Activated naive CD8-positive, alpha-beta T cell treated with anti-CD3 and anti-CD28 coated beads, Interleukin-2, amount 50 U/mL, for 16 hours (primary cell): ENCODE results near the gene ZNF76.

Experiments used
- DNase-seq: peaks from one replicate; pipeline ENCODE4 v3.0.0-alpha.2; 2020; ENCODE audit warnings: low read depth, low spot score

The ZNF76 gene

DNA sequence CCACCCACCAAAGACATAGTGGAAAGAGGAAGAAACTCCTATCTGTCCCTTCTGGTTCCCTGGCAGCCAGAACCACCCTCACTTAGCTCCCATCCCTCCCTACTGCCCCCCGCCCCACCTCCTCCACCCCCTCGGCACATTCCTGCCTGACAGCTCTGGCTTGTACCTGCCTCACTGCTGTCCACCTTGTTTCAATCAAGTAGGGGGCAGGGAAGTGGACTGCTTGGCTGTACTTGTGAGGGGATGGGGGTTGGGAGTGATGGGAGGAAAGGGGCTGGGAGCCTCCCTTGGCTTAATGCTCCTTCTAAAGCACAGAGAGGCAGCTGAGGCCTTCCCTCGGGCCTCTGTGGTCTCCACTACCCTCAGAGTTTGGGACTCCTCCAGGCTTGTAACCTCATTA is 22.1 kb upstream of the ZNF76 start:
- DNase-seq = no peak

DNA sequence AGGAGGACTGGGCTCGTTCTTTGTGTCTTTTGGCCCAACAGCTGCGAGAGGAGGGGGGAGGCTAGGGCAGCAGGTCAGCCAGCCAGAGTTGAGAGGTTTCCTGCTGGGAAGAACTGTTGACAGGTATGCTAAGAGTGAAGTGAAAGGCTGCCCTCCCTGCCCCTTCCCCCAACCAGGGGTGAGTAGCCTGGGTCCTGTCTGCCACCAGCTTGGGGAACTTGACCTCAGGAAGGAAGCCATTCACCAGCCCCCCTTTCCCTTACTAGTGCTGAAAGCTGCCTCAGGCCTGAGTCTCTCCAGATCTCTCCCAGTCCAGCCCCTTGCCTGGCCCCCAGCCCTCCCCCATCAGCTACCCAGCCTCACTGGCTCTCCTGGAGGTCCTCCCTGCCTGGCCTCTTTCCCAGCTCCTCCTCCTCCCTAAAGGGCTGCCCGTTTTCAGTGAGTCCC is 20.7 kb upstream of the ZNF76 start:
- no peak for DNase-seq

DNA sequence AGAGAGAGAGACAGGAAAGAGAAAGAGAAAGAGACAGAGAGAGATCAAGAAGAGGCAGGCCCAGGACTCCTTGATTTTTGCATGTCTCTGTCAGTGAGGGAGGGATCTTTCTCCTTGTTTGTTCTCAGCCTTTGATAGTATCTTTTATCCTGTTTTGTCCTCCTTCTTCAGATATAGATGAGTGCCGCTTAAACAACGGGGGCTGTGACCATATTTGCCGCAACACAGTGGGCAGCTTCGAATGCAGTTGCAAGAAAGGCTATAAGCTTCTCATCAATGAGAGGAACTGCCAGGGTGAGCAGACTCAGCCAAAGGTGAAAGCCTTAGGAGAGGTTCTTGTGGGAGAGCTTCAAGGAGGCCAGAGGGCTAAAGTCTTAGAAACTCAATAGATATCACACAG is 20.0 kb upstream of the ZNF76 start:
- DNase-seq = no peak

- peak; percentile 50 for DNase-seq
Measured at GRCh38 chr6:35240838-35241801, 18.4 kb upstream of the ZNF76 start.

GRCh38 chr6:35242486-35242885 is 17.0 kb upstream of the ZNF76 start:
- no peak for DNase-seq

DNA sequence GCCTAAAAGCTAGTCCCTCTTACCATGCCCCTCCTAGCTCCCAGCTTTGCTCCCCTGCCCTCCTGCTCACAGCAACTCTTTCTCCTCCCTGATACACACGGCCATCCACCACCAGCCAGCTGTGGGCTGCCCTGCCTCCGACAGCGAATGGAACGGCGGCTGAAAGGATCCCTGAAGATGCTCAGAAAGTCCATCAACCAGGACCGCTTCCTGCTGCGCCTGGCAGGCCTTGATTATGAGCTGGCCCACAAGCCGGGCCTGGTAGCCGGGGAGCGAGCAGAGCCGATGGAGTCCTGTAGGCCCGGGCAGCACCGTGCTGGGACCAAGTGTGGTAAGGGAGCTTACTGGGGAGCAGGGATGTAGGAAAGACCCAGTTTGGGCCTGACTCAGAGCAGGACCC is 16.6 kb upstream of the ZNF76 start:
- no peak for DNase-seq

DNA sequence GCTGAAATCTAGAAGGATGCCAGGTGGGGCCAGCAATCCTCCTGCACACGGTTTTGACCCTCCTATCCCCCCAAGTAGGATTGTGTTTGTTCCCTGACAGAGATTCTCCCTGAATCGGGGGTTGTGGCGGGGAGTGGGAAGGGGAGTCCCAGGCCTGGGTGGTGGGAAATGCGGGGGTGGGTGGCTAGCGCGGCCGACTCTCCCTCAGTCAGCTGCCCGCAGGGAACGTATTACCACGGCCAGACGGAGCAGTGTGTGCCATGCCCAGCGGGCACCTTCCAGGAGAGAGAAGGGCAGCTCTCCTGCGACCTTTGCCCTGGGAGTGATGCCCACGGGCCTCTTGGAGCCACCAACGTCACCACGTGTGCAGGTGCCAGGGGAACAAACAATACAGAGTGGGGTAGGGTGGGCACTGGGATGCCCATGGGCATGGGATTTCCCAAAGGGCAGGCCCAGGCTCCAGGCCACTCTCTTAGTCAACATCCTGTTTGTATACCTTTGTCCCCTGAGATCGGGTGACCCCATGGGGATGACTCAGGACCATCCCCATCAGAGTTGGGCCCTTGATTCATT is 16.1 kb upstream of the ZNF76 start:
- no peak for DNase-seq

DNA sequence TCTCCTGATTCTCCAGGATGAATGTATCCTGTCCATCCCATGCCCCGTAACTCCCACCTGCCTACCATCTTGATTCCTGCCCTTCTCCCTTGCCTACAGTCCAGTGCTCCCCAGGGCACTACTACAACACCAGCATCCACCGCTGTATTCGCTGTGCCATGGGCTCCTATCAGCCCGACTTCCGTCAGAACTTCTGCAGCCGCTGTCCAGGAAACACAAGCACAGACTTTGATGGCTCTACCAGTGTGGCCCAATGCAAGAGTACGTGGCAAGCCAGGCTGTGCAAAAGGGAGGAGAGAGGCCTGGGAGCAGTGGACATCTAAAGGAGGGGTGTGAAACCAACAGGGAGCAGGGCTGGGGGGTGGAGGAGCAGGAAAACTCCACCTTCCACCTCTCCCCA is 15.0 kb upstream of the ZNF76 start:
- DNase-seq = no peak

DNA sequence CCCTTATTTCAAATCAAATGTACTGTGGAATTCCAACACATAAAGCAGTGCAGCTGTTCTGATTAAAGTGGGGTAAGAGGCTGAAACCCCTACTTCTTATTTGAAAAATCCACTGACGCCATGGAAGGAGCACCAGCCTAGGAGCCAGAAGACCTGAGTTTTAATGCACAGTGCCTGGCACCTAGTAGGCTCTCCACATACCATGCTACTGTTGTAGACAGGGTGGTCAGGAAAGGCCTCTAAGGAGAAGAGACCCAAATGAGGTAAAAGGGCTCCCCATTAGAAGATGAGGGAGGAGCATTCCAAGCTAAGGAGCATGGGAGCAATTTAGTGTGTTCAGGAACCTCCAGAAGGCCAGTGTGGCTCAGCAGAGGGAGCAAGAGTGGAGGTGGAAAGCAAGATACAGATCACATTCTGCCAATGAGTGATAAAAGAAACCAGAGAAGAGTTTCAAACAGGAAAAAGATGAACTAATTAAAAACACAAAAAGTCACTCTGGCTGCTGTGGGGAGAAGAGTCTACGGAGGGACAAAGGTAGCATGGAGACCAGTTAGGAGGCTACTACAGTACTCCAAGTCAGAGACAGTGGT is 11.8 kb upstream of the ZNF76 start:
- DNase-seq = no peak

- DNase-seq = no peak
Measured at GRCh38 chr6:35248300-35248699, 11.2 kb upstream of the ZNF76 start.

DNA sequence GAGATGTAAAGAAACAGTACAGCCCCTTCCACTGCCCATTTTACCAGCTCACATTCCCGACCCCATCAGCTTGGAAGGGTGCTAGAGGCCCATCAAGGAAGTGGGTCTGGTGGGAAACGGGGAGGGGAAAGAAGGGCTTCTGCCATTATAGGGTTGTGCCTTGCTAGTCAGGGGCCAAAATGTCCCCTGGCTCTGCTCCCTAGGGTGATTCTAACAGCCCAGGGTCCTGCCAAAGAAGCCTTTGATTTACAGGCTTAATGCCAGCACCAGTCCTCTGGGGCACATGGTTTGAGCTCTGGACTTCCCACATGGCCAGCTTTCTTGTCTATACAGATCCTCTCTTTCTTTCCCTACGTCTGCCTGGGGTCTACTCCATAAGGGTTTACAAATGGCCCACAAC is 10.6 kb upstream of the ZNF76 start:
- DNase-seq = no peak

- DNase-seq = no peak
Measured at GRCh38 chr6:35251949-35252348, 7.6 kb upstream of the ZNF76 start.

DNA sequence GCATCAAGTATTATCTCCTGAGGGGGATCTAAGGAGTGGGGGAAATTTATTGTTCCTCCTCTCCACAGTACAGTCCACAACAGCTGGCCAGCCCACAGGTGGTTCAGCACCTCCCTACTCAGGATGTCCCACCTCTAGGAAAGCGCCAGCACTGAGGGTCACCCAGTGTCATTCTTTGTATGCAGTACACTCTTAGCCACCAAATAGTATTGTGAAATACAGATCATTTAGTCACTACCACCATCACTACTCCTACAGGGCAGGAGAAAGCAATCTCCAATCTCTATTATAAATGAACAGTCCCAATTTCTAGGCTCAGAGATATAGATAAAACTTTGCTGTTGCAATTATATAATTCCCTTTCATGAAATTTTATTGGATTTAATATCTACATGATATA is 6.3 kb upstream of the ZNF76 start:
- DNase-seq = no peak

DNA sequence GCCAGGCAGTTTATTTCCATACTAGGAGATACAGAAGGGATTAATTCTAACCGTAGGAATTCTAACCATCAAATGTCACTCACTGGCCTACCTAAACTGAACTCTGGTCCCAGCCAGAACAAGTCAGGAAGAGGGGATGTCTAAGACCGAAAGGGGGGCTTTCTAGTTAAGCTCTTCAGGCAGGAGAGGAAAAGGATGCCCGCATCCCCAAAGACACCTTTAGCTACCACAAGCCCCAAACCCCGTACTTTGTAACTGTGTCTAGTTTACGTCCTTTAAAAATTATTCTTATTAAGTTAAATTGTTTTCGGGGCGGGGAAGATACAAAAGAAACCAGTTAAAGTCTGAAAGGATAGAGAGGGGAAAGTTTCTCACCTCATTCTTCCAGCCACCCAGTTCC is 1.2 kb upstream of the ZNF76 start:
- no peak for DNase-seq

GRCh38 chr6:35258858-35259193 is 709 bp upstream of the ZNF76 start:
- DNase-seq = peak; percentile 10

DNA sequence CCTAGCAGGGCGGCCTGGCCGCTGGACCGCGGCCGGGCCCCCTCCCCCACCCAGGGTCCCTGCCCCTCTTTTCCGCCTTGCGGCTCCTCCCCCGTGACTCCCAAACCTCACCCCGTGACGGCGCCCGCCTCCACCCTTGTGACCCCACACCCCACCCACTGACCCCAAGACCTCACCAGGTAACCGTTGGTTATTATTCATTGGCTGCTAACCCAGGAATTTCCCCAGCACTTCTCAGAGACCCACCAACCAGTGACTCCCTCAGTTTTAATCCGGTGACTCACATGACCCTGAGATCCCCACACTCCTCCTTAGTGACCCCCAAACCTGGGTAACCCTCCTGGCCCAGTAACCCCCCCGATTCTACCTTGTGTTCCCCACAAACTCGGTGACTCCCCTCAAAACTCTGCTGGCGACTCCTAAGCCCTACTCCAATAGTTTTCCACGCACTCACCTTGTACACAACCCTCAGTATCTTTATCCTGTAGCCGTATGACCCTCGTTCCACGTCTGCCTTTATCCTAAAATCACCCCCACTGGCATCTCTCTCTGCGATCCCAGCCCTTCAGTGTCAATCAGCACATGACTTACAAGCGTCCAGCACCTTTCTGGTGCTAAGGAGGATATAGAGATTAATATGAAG is 534 bp downstream of the ZNF76 start:
- peak; percentile 38 for DNase-seq

DNA sequence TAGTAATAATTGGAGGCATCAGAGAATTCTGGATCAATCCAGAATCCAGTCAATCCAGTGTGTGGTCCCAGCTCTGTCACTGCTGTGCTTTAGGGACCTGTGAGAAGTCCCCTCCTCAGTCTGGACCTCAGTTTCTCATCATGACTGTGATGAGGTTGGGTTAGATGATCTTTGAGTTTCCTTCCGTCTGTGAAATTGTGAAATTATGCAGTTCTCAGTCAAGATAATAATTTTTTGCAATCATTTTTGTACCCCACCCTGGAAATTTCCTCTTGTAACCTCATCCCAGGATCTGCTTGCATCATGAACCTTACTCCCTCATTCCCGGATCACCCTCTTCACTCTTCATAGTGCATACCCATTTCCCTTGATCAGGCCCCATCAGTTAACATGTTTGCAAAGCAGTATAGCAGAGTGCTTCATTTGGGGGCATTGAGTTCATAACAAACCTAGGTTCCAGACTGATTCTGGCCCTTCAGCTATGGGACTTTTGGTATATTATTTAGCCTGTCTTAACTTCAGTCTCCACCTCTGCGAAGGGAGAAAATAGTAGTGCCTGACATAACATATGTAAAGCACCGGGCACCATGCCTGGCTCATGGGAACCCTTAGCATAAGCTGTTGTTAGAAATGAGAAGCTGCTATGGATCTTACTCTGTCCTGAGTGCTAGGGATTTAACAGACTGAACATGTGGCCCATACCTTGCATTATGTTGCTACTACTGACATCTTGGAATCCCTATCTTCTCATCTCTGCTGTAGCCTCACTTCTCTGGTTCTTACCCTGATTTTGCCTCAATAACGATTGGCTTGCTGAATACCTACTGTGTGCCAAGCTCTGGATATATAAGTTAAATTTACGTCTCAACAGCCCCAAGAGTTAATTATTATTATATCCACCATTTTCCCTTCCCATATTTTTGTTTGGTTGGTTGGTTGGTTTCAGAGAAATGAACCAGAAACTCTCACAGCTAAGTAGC is 1.3 kb downstream of the ZNF76 start:
- DNase-seq = no peak

- no peak for DNase-seq
Measured at GRCh38 chr6:35262596-35262995, 3.1 kb downstream of the ZNF76 start.

DNA sequence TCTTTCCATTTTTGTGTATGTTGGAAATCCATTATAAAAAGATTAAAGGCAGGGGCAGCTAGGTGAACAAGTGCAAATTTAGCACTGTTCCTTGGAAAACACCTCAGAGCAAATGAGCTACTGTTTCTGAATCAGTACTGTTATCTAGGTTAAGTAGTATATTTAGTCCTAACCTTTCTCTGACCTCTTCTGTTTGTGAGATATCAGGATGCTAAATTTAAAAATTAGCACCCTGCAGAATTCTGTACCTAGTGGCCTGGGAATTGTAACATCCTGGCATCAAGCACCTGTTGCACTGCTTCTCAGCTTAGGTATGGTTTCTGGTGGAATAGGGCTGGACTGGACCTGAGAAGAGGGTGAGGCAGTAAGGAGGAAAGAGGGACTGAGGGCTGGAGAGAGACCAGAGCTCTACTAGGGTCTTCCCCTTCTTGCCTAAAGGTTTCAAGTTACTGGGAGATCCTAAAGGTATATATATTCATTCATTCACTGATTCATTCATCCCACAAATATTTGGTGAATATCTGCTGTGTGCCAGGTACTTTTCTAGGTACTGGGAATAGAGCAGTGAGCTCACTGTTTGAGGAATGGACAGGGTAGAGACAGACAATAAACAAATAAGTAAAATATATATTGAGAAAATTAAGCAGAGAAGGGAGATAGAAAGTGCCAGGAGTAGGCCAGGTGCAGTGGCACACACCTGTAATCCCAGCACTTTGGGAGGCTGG is 5.2 kb downstream of the ZNF76 start:
- no peak for DNase-seq

- no peak for DNase-seq
Measured at GRCh38 chr6:35265523-35265922, 6.0 kb downstream of the ZNF76 start.

DNA sequence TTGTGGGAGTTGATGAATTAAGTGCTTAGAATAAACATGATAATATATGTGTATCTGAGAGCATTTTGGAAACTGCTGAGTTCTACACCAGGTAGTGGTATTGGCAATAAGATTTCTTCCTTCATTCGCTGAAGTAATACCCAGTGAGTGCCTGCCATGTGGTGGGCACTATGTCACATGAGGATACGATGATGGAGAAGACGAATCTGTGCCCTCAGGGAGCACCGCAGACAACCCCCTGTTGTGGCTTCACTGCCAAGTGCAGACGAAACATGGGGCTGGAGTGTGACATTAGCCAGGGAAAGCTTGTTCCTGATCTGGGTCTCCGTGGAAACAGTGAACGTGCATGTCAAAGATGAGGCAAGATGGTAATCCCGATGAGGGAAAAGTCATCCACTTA is 7.9 kb downstream of the ZNF76 start:
- DNase-seq = no peak
